MM.1S (cell line): ENCODE data around the gene C1orf198.

Experiments used
- EZH2 ChIP-seq: fragments of 300-600 bp; sonication (generic); optimal IDR thresholded peaks from 2 replicates; pipeline ENCODE3; 2017; ENCODE audit warnings: low read depth, mild to moderate bottlenecking, antibody characterized with exemption, low read length, mixed read lengths
- EZH2phosphoT487 ChIP-seq: fragments of 300-600 bp; sonication (generic); IDR thresholded peaks from 2 replicates; pipeline ENCODE4 v1.6.1; 2018; ENCODE audit warnings: antibody characterized with exemption, low read length
- TF ChIP-seq, protein P1 (sequence below): fragments of 300-600 bp; sonication (generic); IDR thresholded peaks from 2 replicates; pipeline ENCODE4 v1.5.1; 2016; ENCODE audit warnings: antibody characterized with exemption, low read length, mixed read lengths

DNA sequence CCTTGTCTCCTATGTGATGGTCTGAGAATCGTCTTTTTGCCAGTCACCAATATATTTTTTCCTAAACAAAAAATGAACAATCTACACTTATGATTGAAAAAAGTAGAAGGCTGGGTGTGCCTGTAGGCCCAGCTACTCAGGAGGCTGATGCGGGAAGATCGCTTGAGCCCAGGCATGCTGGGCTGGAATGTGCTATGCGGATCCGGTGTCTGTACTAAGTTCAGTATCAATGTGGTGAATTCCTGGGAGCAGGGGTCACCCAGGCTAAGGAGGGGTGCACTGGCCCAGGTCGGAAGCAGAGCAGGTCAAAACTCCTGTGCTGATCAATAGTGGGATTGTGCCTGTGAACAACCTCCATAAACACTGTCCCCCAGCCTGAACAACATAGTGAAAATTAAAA, 25.7 kb upstream of the C1orf198 start:
- TF ChIP-seq, protein P1, sequence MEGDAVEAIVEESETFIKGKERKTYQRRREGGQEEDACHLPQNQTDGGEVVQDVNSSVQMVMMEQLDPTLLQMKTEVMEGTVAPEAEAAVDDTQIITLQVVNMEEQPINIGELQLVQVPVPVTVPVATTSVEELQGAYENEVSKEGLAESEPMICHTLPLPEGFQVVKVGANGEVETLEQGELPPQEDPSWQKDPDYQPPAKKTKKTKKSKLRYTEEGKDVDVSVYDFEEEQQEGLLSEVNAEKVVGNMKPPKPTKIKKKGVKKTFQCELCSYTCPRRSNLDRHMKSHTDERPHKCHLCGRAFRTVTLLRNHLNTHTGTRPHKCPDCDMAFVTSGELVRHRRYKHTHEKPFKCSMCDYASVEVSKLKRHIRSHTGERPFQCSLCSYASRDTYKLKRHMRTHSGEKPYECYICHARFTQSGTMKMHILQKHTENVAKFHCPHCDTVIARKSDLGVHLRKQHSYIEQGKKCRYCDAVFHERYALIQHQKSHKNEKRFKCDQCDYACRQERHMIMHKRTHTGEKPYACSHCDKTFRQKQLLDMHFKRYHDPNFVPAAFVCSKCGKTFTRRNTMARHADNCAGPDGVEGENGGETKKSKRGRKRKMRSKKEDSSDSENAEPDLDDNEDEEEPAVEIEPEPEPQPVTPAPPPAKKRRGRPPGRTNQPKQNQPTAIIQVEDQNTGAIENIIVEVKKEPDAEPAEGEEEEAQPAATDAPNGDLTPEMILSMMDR, result no peak
- TF ChIP-seq EZH2, result no peak
- no peak for TF ChIP-seq EZH2phosphoT487
